Stimulated activated CD4-positive, alpha-beta T cell treated with anti-CD3 and anti-CD28 coated beads, TNF-alpha, amount 100 ng/mL, for 48 hours (primary cell): ENCODE data around the gene ABL2.
"Not testable (repeated sequence)": the region's sequence is repeated elsewhere in the genome, so short reads cannot be mapped to it uniquely, and the experiment has no call there.

Source experiments
- DNase-seq, 3 donors: peaks; one replicate each; pipeline ENCODE4 v3.0.0-alpha.2; 2020; ENCODE audit warnings: low read depth in 3 of 3

ABL2 gene

DNA sequence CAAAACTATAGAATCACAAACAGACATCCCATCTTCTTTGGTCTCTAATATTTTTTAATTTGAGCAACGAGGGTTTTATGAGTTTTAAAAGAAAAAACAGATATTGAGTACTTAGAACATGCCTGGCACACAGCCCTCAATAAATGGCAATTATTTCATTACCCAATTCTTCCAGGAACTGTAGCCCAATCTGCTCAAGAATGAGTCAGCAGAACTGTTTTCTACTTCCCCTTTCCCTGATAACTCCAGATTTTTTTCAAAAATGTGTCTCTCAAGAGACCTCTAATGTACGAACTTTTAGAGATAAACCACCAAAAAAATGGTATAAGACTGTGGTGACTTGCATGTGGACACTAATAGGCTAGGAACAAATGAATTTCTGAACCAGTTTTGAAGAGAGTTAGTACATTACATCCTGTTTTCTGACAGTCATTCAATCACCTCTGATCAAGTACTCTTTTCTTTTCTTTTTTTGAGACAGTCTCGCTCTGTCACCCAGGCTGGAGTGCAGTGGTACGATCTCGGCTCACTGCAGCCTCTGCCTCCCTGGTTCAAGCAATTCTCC, 11.5 kb downstream of the ABL2 start:
- DNase-seq = no peak

DNA sequence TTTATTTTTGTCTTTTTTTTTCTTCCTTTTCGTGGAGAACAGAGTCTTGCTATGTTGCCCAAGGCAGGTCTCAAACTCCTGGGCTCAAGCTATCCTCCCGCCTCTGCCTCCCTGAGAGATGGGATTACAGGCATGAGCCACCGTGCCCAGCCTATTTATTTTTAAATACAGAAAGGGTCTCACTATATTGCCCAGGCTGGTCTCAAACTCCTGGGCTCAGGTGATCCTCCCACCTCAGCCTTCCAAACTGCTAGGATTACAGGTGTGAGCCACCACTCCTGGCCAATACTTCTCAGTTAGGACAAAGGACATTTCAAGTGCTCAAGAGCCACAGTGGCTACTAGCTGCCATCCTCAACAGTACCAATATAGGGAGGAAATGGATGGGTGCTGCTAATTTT, 16.2 kb downstream of the ABL2 start:
- not testable (repeated sequence) for DNase-seq

DNA sequence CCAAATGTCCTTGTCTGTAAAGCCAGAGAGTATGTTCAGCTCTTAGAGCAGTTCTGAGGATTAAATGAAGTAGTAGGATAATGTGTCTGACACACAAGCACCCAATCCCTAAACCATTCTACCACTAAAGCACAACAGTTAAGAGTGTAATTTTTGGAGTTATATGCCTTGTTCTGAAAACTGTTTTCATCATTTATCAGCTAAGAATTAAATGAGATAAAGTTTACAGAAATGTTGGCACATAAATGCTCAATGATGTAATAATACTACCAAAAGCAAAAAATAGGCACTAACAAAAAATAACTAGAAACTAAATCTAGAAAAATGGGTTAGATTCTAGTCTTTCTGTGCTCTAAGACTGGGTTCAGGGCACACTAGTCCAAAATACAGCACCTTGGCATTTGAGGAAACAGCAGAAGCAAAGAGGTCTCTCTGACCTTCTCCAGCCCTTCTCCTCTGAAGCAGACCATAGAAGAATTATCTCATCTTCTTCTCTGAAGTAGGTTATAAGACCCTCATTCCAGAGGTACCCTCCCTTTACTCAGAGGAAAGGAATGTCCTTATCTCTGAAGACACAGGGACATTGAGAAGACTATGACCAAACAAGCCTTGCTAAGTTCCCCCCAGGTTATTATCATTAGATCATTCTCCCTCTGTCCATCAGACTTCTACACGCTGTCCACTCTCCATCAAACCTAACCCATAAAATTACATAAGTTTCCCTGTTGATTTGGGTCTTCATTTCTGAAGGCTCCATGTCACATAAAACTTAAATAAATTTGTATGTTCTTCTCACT, 20.6 kb downstream of the ABL2 start:
- no peak for DNase-seq

DNA sequence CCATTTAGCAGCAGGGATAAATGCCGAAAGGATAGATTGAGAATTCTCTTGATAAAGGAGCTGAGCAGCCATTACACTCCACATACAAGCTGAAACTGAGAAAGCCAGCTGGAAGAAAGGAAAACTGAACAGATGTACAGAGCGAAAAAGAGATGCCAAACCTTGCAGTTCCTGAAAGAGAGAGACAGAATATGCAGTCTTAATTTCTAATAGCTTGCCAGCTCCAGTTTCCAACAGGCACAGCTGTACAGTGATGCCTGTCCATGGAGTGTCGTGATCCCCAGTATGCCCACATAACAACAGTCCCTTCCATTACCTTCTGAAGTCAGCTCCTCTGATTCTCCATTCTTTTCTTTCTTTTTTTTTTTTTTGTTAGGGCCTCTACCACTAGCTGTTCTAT, 22.7 kb downstream of the ABL2 start:
- DNase-seq = no peak

DNA sequence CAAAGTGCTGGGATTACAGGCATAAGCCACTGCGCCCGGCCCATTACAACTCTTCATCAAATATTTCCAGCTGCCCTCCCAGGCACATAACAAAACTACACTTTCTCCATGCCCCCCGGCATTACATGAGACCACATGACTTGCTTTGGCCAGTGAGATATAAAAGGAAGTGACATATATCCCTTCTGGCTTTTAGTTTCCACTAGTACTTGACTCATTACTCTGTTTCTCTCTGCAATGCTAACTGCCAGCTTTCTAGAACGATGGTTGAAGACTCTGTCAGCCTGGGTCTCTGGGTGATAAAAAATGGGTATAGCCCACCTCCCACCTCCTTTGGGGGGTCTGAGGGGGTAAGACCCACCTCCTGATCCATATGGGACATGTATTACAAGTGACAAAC, 24.2 kb downstream of the ABL2 start:
- no peak for DNase-seq

DNA sequence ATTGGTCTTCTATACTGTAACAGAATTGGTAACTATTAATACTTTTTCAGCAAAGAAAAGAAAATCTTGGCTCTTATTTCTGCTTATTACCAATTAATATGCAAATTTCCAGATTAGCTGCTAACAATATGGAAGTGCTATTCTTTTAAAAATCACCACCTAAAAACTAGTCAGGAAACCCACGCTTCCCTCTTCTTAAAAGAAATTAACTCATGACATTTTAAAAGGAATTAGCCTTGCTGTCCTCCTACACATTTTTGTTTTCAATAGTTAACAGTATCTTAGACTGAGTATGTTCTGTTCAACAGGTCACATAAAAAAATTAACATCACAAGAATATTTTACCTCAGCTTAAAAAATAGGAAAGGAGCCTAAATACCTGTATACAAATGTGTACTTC, 27.3 kb downstream of the ABL2 start:
- DNase-seq = no peak

DNA sequence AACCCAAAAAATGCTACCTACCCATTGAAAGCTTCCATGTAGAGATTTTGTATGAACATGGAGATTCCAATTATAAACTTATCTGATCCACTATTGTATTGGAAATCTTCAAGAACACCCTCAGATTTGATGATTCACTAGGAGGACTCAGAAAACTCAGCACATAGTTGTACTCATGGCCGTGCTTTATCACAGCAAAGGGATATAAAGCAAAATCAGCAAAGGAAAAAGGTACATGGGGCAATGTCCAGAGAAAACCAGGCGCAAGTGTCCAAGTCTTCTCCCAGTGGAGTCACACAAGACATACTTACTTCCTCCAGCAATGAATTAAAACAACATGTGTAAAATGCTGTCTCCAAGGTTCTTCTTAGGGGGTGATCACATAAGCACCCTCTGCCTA, 28.9 kb downstream of the ABL2 start:
- no peak for DNase-seq

DNA sequence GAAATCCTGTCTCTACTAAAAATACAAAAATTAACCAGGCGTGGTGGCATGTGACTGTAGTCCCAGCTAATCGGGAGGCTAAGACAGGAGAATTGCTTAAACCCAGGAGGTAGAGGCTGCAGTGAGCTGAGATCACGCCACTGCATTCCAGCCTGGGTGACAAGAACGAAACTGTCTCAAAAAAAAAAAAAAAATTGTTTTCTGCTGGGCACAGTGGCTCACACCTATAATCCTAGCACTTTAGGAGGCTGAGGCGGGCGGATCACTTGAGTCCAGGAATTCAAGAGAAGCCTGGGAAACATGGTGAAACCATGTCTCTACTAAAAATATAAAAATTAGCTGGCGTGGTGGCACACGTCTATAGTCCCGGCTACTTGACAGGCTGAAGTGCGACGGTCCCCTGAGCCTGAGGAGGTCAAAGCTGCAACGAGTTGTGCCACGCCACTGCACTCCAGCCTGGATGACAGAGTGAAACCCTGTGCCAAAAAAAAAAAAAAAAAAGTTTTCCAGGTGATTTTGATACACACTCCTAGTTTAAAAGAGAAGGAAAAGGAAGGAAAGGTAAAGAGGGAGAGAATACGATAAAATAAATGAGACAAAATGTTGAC, 31.7 kb downstream of the ABL2 start:
- DNase-seq = no peak

DNA sequence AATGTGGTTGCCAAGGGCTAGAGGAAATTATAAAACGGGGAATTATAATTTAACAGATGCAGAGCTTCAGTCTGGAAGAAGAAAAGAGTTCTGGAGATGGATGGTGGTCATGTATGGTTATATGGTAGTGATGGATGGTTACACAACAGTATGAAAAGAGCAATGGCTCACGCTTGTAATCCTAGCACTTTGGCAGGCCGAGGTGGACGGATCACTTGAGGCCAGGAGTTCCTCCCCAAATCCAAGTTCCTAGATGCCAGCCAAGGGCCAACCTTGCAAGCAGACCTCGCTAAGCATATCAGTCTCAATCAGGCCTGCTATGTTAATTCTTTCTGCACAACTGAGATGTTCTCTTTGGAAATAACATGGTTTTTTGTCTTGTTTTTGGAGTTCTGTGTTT, 33.6 kb downstream of the ABL2 start:
- not testable (repeated sequence) for DNase-seq

DNA sequence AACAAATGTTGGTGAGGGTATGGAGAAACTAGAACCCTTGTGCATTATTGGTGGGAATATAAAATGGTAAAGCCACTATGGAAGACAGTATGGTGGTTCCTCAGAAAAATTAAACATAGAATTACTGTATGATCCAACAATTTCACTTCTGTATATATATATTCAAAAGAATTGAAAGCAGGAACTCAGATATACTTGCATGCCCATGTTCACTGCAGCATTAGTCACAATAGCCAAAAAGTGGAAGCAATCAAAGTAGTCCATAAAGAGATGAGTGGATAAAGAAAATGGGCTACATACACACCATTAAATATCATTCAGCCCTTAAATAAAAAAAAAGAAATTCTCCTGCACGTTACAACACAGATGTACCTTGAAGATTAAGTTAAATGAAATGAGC, 34.1 kb downstream of the ABL2 start:
- DNase-seq = no peak

DNA sequence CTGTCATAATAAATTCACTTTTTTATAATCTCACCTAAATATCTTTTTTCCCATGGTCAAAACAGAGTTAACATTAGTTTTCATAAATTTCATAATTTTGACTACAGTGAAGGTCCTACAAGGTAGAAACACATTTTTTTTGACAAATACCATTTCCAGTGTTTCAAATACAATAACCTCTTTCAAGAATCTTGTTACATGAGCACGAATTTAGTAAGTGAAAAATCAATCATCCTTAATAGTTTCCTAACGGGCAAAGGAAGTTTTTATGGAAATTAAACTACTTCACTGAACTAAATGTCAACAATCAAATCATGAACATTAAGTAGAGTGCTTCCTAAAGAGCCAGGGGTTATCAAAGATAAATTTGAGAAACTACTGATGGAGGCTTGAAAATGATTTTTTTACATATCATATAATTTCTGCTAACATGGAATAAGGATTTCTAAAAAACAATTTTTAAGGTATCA, 35.4 kb downstream of the ABL2 start:
- DNase-seq = no peak

DNA sequence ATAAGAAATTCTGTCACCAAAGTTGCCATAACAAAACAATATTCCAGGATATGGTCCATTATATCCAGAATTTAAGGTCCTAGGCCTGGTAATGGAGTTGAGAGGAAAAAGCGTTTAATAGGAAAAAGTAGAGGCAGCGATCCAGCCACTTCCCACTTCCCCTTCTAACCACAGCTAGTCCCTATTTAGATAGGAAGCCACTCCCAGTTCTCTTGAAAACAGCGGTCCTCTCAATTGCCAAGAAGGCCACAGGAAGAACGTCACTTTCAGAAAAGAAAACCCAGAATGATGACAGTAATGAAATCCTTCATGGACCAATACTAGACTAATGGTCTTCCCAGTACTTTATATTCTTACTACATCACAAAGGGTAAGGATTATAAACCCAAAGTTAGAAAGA, 38.6 kb downstream of the ABL2 start:
- DNase-seq = no peak

DNA sequence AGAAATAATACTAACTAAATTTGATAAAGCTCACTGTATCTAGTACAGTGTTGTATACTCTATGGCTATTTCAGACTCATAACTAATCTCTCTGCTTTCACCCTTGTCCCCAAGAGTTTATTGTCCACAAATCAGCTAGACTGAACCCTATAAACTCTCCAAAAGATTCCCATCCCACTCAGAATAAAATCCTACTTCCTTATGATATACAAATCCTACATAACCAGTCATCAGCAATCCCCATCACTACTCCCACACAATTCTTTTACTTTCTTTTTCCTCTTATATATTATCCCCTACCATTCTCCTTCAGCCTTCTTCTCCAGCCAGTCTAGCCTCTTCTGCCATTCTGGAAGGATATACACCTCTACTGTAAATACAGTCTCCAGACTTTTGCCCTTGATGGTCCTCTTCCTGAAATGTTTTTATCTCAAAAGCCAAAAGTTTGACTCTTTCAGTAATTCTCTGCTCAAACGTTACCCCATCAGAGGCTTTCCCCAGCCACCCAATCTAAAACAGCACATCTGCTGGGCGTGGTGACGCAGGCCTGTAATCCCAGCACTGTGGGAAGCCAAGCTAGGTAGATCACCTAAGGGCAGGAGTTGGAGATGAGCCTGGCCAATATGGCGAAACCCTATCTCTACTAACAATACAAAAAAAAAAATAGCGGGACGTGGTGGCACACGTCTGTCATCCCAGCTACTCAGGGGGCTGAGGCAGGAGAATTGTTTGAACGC, 41.6 kb downstream of the ABL2 start:
- DNase-seq = no peak

DNA sequence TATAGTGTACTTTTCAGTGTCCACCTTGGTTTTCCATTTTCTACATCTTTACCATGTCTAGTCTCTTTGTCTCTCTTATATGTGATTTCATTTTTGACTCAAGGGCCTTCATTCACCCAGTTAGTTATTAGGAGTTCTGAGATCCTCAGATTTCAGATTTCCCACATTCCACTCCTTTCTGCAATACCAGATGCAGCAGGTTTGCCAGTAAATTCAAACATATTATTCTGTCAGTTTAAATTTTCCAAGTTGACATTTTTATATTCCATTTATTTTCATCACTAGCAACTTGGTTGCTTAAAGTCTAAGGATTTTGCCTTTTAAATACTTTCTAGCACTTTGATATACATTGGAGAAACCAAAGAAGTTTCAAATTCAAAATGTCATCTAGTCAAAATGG, 42.4 kb downstream of the ABL2 start:
- DNase-seq = no peak

DNA sequence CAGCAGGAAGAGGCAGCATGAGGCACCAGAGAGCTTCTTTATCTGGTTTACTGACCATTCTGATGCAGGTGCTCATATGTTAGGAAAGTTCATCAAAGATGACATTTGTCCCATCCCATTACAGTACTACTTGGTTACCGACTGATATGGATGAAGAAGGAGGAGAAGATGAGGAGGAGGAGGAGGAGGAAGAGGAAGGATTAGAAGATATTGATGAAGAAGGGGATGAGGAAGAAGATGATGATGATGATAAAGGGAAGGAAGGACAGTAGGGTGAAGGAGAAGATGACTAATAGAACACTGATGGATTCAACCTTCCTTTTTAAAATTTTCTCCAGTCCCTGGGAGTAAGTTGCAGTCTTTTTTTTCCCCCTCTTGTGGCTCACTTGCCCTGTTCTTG, 45.1 kb downstream of the ABL2 start:
- DNase-seq = no peak

DNA sequence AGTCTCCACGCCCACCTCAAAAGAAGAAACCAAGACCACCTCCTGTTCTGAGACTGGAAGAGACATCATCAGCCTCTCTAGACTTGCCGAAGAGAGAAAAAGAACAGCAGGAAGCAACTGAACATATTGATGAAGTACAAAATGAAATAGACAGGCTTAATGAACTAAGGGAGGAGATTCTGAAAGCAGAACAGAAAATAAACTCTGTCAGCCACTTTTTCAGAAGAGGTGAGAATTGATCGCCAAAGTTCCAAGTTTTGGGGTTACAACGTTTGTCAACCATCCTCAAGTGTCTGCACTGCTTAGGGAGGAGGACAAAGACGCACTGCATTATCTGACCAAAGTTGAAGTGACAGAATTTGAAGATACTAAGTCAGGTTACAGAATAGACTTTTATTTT, 45.6 kb downstream of the ABL2 start:
- no peak for DNase-seq

DNA sequence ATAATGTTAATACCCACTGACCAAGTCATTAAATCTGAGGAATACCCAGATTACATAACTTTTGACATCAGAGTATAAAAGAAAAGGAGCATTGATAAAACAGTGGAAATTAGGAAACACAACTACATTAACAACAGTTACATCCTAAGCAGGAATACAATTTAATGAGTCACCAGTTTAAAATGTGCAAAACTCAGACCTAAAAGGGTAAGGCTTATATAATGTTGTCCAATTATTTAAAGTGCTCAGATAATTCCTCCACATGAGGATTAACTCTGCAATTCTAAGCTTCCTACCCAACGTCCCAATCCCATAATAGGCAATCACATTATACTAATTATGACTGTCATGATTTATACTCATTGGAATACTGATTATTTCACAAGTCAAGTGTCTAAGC, 50.5 kb downstream of the ABL2 start:
- DNase-seq = no peak

DNA sequence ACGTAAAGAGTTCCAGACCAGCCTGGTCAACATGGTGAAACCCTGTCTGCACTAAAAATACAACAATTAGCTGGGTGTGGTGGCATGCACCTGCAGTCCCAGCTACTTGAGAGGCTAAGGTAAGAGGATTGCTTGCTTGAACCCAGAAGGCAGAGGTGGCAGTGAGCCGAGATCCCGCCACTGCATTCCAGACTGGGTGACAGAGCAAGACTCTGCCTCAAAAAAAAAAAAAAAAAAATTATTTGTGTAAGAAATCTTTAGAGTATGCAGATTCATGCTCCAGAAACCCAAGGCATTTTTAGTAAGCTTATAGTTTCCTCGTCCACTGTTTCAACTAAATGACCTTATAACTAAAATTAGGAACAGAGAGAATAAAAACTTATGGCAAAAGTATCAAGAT, 51.3 kb downstream of the ABL2 start:
- no peak for DNase-seq

DNA sequence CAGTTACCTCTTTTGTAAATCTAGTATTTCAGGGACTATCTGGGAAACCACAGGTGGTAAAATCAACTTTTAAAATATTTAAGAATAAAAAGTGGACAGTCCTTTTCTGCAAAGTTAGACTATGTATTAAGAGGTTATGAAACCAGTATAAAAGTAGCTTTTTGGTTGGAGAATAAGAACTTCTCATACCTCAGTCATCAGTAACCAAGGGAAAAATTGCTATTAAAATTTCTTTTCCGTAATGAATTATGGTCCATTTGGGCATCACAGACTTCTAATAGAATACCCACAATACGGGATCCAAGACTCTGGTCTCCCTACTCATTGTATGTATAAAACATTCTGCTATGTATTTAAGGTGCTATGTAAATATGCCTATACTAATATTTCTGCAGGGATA, 51.9 kb downstream of the ABL2 start:
- DNase-seq = no peak

DNA sequence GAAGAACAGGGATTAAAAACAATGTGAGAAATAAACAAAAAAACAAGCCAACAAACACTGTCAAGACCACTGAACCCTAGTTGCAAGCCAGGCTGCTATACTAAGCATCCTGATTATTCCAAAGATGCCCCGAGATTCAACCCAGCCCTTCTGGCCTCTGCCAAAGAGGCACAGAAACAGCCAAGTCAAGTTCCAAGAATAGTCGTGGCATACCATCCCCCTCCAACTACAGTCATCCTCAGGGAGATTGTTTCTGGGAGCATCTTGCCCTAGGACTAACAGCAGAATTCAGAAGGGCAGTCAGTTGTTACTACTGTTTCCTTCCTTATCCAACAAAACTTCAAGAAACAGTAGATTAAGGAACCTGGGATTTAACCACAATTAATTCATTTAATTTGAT, 52.3 kb downstream of the ABL2 start:
- no peak for DNase-seq

DNA sequence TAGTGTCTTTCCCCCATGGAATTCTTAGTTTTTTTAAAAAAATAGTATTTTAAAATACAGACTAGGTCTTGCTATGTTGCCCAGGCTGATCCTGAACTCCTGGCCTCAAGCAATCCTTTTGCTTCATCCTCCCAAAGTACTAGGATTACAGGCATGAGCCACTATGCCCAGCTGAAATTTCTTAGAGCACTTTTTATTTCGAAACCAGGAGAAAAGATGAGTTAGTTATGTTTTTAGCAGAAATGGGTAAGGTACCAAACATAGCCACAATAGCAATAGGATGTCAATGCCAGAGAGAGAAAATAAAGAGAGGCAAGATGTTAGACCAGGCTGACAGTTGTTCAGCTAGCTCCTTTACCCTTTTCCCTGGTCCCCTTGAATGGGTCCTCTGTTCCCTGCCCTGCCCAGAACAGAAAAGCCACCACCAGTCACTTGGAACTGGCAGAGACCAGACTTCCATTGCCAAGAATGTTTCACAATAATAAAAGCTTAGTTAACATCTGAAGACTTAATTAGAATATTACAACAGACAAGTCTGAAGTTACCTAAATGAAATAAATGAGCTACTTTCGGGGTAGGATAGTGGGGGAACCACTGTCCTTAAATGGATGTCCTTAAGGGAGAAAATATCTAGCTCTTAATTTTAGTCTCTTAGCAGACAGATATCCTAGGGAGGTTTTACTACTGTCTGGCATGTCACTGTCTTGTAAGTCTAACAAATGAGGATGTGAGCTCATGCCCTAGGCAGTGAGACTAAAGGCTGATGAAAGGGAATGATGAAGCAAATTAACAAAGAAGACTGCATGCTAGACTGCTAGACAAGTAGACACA, 54.3 kb downstream of the ABL2 start:
- DNase-seq = no peak

DNA sequence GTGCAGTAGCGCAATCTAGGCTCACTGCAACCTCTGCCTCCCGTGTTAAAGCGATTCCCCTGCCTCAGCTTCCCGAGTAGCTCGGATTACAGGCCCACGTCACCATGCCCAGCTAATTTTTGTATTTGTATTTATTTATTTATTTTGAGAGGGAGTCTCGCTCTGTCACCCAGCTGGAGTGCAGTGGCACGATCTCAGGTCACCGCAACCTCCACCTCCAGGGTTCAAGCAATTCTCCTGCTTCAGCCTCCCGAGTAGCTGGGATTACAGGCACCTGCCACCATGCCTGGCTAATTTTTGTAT, 59.1 kb downstream of the ABL2 start:
- DNase-seq = not testable (repeated sequence)
